IMR-90 (cell line): ENCODE measurements around the gene NXPH1. TPM values are rescaled to one million over a fixed set of nuclear protein-coding genes. Genes with fewer than 3 reads are reported as not detected.

Source experiments
- ATAC-seq: fragments of 200-7000 bp; cut with Tn5 transposase; 2 replicates; pipeline ENCODE4 v1.9.1; 2020; ENCODE audit warnings: low read depth, mild to moderate bottlenecking, moderate library complexity
- BruUV-seq: library from RNA; stranded (reverse); fragments of 400-500 nt; replicated peaks from 2 replicates; lab custom pipeline; 2021; lab: Mats Ljungman, UMichigan
- CTCF ChIA-PET: fragments of 300-600 bp; formaldehyde crosslinking; extraction: SDS; loops from one replicate; lab custom pipeline; 2021; ENCODE audit warnings: antibody characterized with exemption; lab: Yijun Ruan, JAX
- POLR2A ChIA-PET: fragments of 300-600 bp; sonication (Branson Sonifier 250); formaldehyde crosslinking; loops from one replicate; lab custom pipeline; 2022; ENCODE audit warnings: antibody characterized with exemption; ENCODE audit not compliant: unreplicated experiment; lab: Charles Lee
- DNase-seq: peaks from one replicate; pipeline ENCODE4 v3.0.0; 2013
- H2AFZ ChIP-seq: replicated peaks from 2 replicates; pipeline ENCODE3; 2013; ENCODE audit warnings: low read length, mild to moderate bottlenecking; ENCODE audit not compliant: poor library complexity
- H2AK5ac ChIP-seq: 2 replicates; pipeline ENCODE4 v1.6.1; 2013; ENCODE audit warnings: low read depth, low read length, inconsistent platforms
- H2AK9ac ChIP-seq: replicated peaks from 2 replicates; pipeline ENCODE3; 2013; ENCODE audit warnings: mild to moderate bottlenecking, low read depth, low read length, moderate library complexity; ENCODE audit not compliant: poor library complexity
- H2BK120ac ChIP-seq: 2 replicates; pipeline ENCODE4 v1.6.1; 2013; ENCODE audit warnings: low read depth, low read length, inconsistent platforms
- H2BK15ac ChIP-seq: 3 replicates; pipeline ENCODE4 v1.6.1; 2013; ENCODE audit warnings: low read depth, low read length, inconsistent platforms
- H2BK20ac ChIP-seq: 2 replicates; pipeline ENCODE4 v1.6.1; 2013; ENCODE audit warnings: low read depth, mild to moderate bottlenecking, inconsistent platforms, low read length, moderate library complexity
- H2BK5ac ChIP-seq: 2 replicates; pipeline ENCODE4 v1.6.1; 2013; ENCODE audit warnings: mild to moderate bottlenecking, low read depth, low read length, inconsistent platforms; ENCODE audit not compliant: poor library complexity, severe bottlenecking
- H3K14ac ChIP-seq: replicated peaks from 2 replicates; pipeline ENCODE4 v1.6.1; 2013; ENCODE audit warnings: low read depth, low read length, inconsistent platforms
- H3K18ac ChIP-seq: 2 replicates; pipeline ENCODE4 v1.6.1; 2013; ENCODE audit warnings: low read depth, low read length, control low read depth
- H3K23ac ChIP-seq: 2 replicates; pipeline ENCODE4 v1.6.1; 2013; ENCODE audit warnings: low read depth, low read length, inconsistent platforms
- H3K27ac ChIP-seq: 2 replicates; pipeline ENCODE4 v1.5.1; 2013; ENCODE audit warnings: mild to moderate bottlenecking, control low read depth, low read length; ENCODE audit not compliant: insufficient read depth
- H3K27me3 ChIP-seq: 2 replicates; pipeline ENCODE4 v1.6.1; 2013; ENCODE audit warnings: low read length; ENCODE audit not compliant: control insufficient read depth, insufficient read depth
- H3K36me3 ChIP-seq: 2 replicates; pipeline ENCODE4 v1.6.1; 2013; ENCODE audit warnings: low read length, mixed read lengths; ENCODE audit not compliant: control insufficient read depth, insufficient read depth
- H3K4ac ChIP-seq: 2 replicates; pipeline ENCODE4 v1.6.1; 2013; ENCODE audit warnings: low read depth, low read length, inconsistent platforms
- H3K4me1 ChIP-seq: 2 replicates; pipeline ENCODE4 v1.6.1; 2013; ENCODE audit warnings: low read length, mixed read lengths; ENCODE audit not compliant: control insufficient read depth, insufficient read depth
- H3K4me2 ChIP-seq: 2 replicates; pipeline ENCODE4 v1.6.1; 2013; ENCODE audit warnings: low read depth, mild to moderate bottlenecking, control low read depth, low read length, moderate library complexity
- H3K4me3 ChIP-seq: 2 replicates; pipeline ENCODE4 v1.5.1; 2013; ENCODE audit warnings: low read depth, mild to moderate bottlenecking, control low read depth, low read length, moderate library complexity; ENCODE audit not compliant: insufficient read depth
- H3K56ac ChIP-seq: 2 replicates; pipeline ENCODE4 v1.6.1; 2013; ENCODE audit warnings: low read length, inconsistent platforms; ENCODE audit not compliant: insufficient read depth; ENCODE audit errors: extremely low read depth
- H3K79me1 ChIP-seq, 2 experiments: 2 replicates each; pipeline ENCODE4 v1.6.1; 2013; ENCODE audit warnings: low read length in 2 of 2, inconsistent platforms in 1 of 2, low read depth in 1 of 2
- H3K9ac ChIP-seq: 2 replicates; pipeline ENCODE4 v1.6.1; 2013; ENCODE audit warnings: low read depth, low read length, control low read depth
- H3K9me1 ChIP-seq: 2 replicates; pipeline ENCODE4 v1.6.1; 2013; ENCODE audit warnings: low read length, inconsistent platforms; ENCODE audit not compliant: insufficient read depth
- H3K9me3 ChIP-seq: 2 replicates; pipeline ENCODE4 v1.6.1; 2013; ENCODE audit warnings: low read length; ENCODE audit not compliant: control insufficient read depth, insufficient read depth
- H4K20me1 ChIP-seq: 2 replicates; pipeline ENCODE4 v1.6.1; 2013; ENCODE audit warnings: low read length, inconsistent platforms; ENCODE audit not compliant: insufficient read depth
- H4K5ac ChIP-seq: 2 replicates; pipeline ENCODE4 v1.6.1; 2013; ENCODE audit warnings: mild to moderate bottlenecking, low read depth, low read length, control low read depth
- H4K8ac ChIP-seq, 2 experiments: 2 replicates each; pipeline ENCODE4 v1.6.1; 2013; ENCODE audit warnings: low read depth in 2 of 2, low read length in 2 of 2, control low read depth in 1 of 2, inconsistent platforms in 1 of 2
- H4K91ac ChIP-seq: 2 replicates; pipeline ENCODE4 v1.6.1; 2013; ENCODE audit warnings: low read depth, low read length, inconsistent platforms; ENCODE audit not compliant: insufficient read depth
- BHLHE40 ChIP-seq: fragments of 150-350 bp; IDR thresholded peaks from 2 replicates; pipeline ENCODE4 v1.6.1; 2016; ENCODE audit warnings: mild to moderate bottlenecking, low read depth, low read length
- CEBPB ChIP-seq: IDR thresholded peaks from 2 replicates; pipeline ENCODE4 v1.6.1; 2012; ENCODE audit warnings: low read depth, low read length, improper control_type of control experiment
- CHD1 ChIP-seq: IDR thresholded peaks from 2 replicates; pipeline ENCODE4 v1.6.1; 2012; ENCODE audit warnings: low read depth, low read length, improper control_type of control experiment
- FOS ChIP-seq: fragments of 150-350 bp; IDR thresholded peaks from 2 replicates; pipeline ENCODE4 v1.6.1; 2016; ENCODE audit warnings: low read depth, low read length
- MAFK ChIP-seq: IDR thresholded peaks from 2 replicates; pipeline ENCODE4 v1.6.1; 2012; ENCODE audit warnings: low read depth, low read length, improper control_type of control experiment
- MAZ ChIP-seq: IDR thresholded peaks from 2 replicates; pipeline ENCODE4 v1.6.1; 2012; ENCODE audit warnings: low read depth, mild to moderate bottlenecking, low read length, improper control_type of control experiment, moderate library complexity, borderline replicate concordance
- NFE2L2 ChIP-seq: fragments of 150-350 bp; IDR thresholded peaks from 2 replicates; pipeline ENCODE4 v1.6.1; 2016; ENCODE audit warnings: low read depth, mild to moderate bottlenecking, low read length
- RCOR1 ChIP-seq: IDR thresholded peaks from 2 replicates; pipeline ENCODE4 v1.6.1; 2012; ENCODE audit warnings: mild to moderate bottlenecking, low read length, improper control_type of control experiment; ENCODE audit not compliant: insufficient replicate concordance
- RFX5 ChIP-seq: IDR thresholded peaks from 2 replicates; pipeline ENCODE4 v1.8.0; 2012; ENCODE audit warnings: low read depth, mild to moderate bottlenecking, low read length, moderate library complexity
- SMC3 ChIP-seq: fragments of 150-350 bp; IDR thresholded peaks from 2 replicates; pipeline ENCODE4 v1.6.1; 2016; ENCODE audit warnings: low read depth, mild to moderate bottlenecking, antibody characterized with exemption, low read length, moderate library complexity
- WGBS, 2 experiments: methylation state at CpG; one replicate each; pipeline versions ENCODE4 v1.1.5 to v1.1.7; 2013; ENCODE audit warnings: missing lambda C conversion rate in 2 of 2; ENCODE audit not compliant: insufficient read length in 1 of 2; ENCODE audit errors: extremely low coverage in 2 of 2; 5-methylcytosine and 5-hydroxymethylcytosine counted together
- dilution Hi-C: fragments of 300-500 bp; cut with HindIII; formaldehyde crosslinking; loops from one replicate; pipeline ENCODE4 v1.14.3; 2018; ENCODE audit warnings: low sequenced_read_pairs; ENCODE audit not compliant: unreplicated experiment
- in situ Hi-C: fragments of 300-500 bp; cut with MboI; formaldehyde crosslinking; loops from 3 replicates; pipeline ENCODE4 v1.14.3; 2019; ENCODE audit warnings: low sequenced_read_pairs, inconsistent platforms, mixed read lengths
- intact Hi-C: fragments of 100-400 bp; cut with micrococcal nuclease; formaldehyde crosslinking; loops from 2 replicates; pipeline ENCODE4 v1.10.0; 2022
- polyA plus RNA-seq, 3 experiments: library from polyadenylated mRNA; depleted of rRNA; stranded (reverse); fragments of >200 nt; gene quantifications; 2 replicates each; pipeline ENCODE4 v1.2.3, GENCODE V29; 2012; ENCODE audit warnings: low replicate concordance in 1 of 3
- total RNA-seq: library from RNA; depleted of rRNA; stranded (reverse); fragments of >200 nt; gene quantifications from 2 replicates; pipeline ENCODE4 v1.2.3, GENCODE V29; 2012
- TF ChIP-seq, protein P1 (sequence below): conservative IDR thresholded peaks from 2 replicates; pipeline ENCODE4 v1.5.1; 2012; ENCODE audit warnings: mild to moderate bottlenecking, low read depth, low read length, improper control_type of control experiment
- TF ChIP-seq, protein P2 (sequence below): fragments of 150-350 bp; IDR thresholded peaks from 2 replicates; pipeline ENCODE4 v1.6.1; 2017; ENCODE audit warnings: mild to moderate bottlenecking, antibody characterized with exemption, low read length, low read depth
- TF ChIP-seq, protein P3 (sequence below): fragments of 150-350 bp; IDR thresholded peaks from 2 replicates; pipeline ENCODE4 v1.6.1; 2016; ENCODE audit warnings: low read depth, mild to moderate bottlenecking, low read length, moderate library complexity, borderline replicate concordance

Gene NXPH1
- total and polyA plus RNA-seq, 2 of the 4 experiments (the other 2 are of a cell fraction), result not detected

DNA sequence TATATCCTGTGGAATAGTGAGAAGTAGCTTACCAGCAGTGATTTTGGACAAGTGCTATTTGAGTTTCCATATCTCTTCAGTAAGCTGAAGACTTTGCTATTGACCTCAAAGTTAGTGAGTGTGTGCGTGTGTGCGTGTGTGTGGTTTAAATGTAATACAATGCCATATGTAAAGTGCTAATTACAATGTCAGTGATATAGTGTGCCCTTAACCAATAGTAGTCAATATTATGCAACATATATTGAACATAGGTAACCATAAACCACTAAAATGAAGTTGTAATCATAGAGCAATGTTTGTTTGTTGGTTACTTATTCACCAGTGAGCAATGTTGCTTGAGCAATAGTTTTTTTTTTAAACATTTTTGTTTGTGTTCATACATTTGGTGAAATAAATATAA, 309.4 kb downstream of the NXPH1 start:
- Histone ChIP-seq H4K91ac (no peak overlapping the region), H3K23ac (no peak overlapping the region), H3K4me2 (no peak overlapping the region), H3K14ac (no peak overlapping the region), H3K4me3 (no peak overlapping the region), H3K9me3 (peaks cover 4% of the 10 kb centered on the region), H2AK5ac (no peak overlapping the region), H2BK120ac (no peak overlapping the region), H4K20me1 (no peaks in the 10 kb centered on the region), H3K18ac (no peak overlapping the region), H3K79me1 (no peaks in the 10 kb centered on the region), H2BK20ac (no peak overlapping the region), H3K27ac (no peak overlapping the region), H3K4me1 (no peaks in the 10 kb centered on the region), H2BK15ac (no peak overlapping the region), H3K27me3 (no peaks in the 10 kb centered on the region), H3K4ac (no peak overlapping the region), H3K36me3 (no peaks in the 10 kb centered on the region), H3K9ac (no peak overlapping the region), H3K56ac (no peak overlapping the region), H4K8ac (no peak overlapping the region), H2BK5ac (no peak overlapping the region), H3K9me1 (no peaks in the 10 kb centered on the region), H4K5ac (no peak overlapping the region), H2AFZ (no peak overlapping the region), H2AK9ac (no peak overlapping the region)
- ChIA-PET CTCF (no interaction called here), POLR2A (no interaction called here)
- intact Hi-C loops (no loop called here), dilution Hi-C loops (no loop called here), in situ Hi-C loops (no loop called here)
- no peak for DNase-seq
- ATAC-seq, result no peak
- WGBS, 2 experiments, result no CpG with 5 or more reads among the region's 2 CpGs
- no TSS peak for BruUV-seq
- TF ChIP-seq CEBPB, result no peak
- no peak for TF ChIP-seq NFE2L2
- TF ChIP-seq MAZ, result no peak
- no peak for TF ChIP-seq RCOR1
- TF ChIP-seq BHLHE40, result no peak
- TF ChIP-seq, protein P1, sequence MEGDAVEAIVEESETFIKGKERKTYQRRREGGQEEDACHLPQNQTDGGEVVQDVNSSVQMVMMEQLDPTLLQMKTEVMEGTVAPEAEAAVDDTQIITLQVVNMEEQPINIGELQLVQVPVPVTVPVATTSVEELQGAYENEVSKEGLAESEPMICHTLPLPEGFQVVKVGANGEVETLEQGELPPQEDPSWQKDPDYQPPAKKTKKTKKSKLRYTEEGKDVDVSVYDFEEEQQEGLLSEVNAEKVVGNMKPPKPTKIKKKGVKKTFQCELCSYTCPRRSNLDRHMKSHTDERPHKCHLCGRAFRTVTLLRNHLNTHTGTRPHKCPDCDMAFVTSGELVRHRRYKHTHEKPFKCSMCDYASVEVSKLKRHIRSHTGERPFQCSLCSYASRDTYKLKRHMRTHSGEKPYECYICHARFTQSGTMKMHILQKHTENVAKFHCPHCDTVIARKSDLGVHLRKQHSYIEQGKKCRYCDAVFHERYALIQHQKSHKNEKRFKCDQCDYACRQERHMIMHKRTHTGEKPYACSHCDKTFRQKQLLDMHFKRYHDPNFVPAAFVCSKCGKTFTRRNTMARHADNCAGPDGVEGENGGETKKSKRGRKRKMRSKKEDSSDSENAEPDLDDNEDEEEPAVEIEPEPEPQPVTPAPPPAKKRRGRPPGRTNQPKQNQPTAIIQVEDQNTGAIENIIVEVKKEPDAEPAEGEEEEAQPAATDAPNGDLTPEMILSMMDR, result no peak
- TF ChIP-seq, protein P2, sequence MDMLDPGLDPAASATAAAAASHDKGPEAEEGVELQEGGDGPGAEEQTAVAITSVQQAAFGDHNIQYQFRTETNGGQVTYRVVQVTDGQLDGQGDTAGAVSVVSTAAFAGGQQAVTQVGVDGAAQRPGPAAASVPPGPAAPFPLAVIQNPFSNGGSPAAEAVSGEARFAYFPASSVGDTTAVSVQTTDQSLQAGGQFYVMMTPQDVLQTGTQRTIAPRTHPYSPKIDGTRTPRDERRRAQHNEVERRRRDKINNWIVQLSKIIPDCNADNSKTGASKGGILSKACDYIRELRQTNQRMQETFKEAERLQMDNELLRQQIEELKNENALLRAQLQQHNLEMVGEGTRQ, result no peak
- TF ChIP-seq, protein P3, sequence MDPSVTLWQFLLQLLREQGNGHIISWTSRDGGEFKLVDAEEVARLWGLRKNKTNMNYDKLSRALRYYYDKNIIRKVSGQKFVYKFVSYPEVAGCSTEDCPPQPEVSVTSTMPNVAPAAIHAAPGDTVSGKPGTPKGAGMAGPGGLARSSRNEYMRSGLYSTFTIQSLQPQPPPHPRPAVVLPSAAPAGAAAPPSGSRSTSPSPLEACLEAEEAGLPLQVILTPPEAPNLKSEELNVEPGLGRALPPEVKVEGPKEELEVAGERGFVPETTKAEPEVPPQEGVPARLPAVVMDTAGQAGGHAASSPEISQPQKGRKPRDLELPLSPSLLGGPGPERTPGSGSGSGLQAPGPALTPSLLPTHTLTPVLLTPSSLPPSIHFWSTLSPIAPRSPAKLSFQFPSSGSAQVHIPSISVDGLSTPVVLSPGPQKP, result no peak
- no peak for TF ChIP-seq FOS
- no peak for TF ChIP-seq RFX5
- no peak for TF ChIP-seq CHD1
- TF ChIP-seq SMC3, result no peak
- no peak for TF ChIP-seq MAFK
